IMR-90 (cell line): Measurements from ENCODE around the gene LARP1. TPM values are rescaled to one million over a fixed set of nuclear protein-coding genes. Genes with fewer than 3 reads are reported as not detected.
"Not testable (repeated sequence)": the region's sequence is repeated elsewhere in the genome, so short reads cannot be mapped to it uniquely, and the experiment has no call there.

Source experiments
- ATAC-seq: fragments of 200-7000 bp; cut with Tn5 transposase; 2 replicates; pipeline ENCODE4 v1.9.1; 2020; ENCODE audit warnings: low read depth, mild to moderate bottlenecking, moderate library complexity
- BruUV-seq: library from RNA; stranded (reverse); fragments of 400-500 nt; replicated peaks from 2 replicates; lab custom pipeline; 2021; lab: Mats Ljungman, UMichigan
- CTCF ChIA-PET: fragments of 300-600 bp; formaldehyde crosslinking; extraction: SDS; loops from one replicate; lab custom pipeline; 2021; ENCODE audit warnings: antibody characterized with exemption; lab: Yijun Ruan, JAX
- POLR2A ChIA-PET: fragments of 300-600 bp; sonication (Branson Sonifier 250); formaldehyde crosslinking; loops from one replicate; lab custom pipeline; 2022; ENCODE audit warnings: antibody characterized with exemption; ENCODE audit not compliant: unreplicated experiment; lab: Charles Lee
- DNase-seq: peaks from one replicate; pipeline ENCODE4 v3.0.0; 2013
- H2AFZ ChIP-seq: replicated peaks from 2 replicates; pipeline ENCODE3; 2013; ENCODE audit warnings: low read length, mild to moderate bottlenecking; ENCODE audit not compliant: poor library complexity
- H2AK5ac ChIP-seq: 2 replicates; pipeline ENCODE4 v1.6.1; 2013; ENCODE audit warnings: low read depth, low read length, inconsistent platforms
- H2AK9ac ChIP-seq: replicated peaks from 2 replicates; pipeline ENCODE3; 2013; ENCODE audit warnings: mild to moderate bottlenecking, low read depth, low read length, moderate library complexity; ENCODE audit not compliant: poor library complexity
- H2BK120ac ChIP-seq: 2 replicates; pipeline ENCODE4 v1.6.1; 2013; ENCODE audit warnings: low read depth, low read length, inconsistent platforms
- H2BK15ac ChIP-seq: 3 replicates; pipeline ENCODE4 v1.6.1; 2013; ENCODE audit warnings: low read depth, low read length, inconsistent platforms
- H2BK20ac ChIP-seq: 2 replicates; pipeline ENCODE4 v1.6.1; 2013; ENCODE audit warnings: low read depth, mild to moderate bottlenecking, inconsistent platforms, low read length, moderate library complexity
- H2BK5ac ChIP-seq: 2 replicates; pipeline ENCODE4 v1.6.1; 2013; ENCODE audit warnings: mild to moderate bottlenecking, low read depth, low read length, inconsistent platforms; ENCODE audit not compliant: poor library complexity, severe bottlenecking
- H3K14ac ChIP-seq: replicated peaks from 2 replicates; pipeline ENCODE4 v1.6.1; 2013; ENCODE audit warnings: low read depth, low read length, inconsistent platforms
- H3K18ac ChIP-seq: 2 replicates; pipeline ENCODE4 v1.6.1; 2013; ENCODE audit warnings: low read depth, low read length, control low read depth
- H3K23ac ChIP-seq: 2 replicates; pipeline ENCODE4 v1.6.1; 2013; ENCODE audit warnings: low read depth, low read length, inconsistent platforms
- H3K27ac ChIP-seq: 2 replicates; pipeline ENCODE4 v1.5.1; 2013; ENCODE audit warnings: mild to moderate bottlenecking, control low read depth, low read length; ENCODE audit not compliant: insufficient read depth
- H3K27me3 ChIP-seq: 2 replicates; pipeline ENCODE4 v1.6.1; 2013; ENCODE audit warnings: low read length; ENCODE audit not compliant: control insufficient read depth, insufficient read depth
- H3K36me3 ChIP-seq: 2 replicates; pipeline ENCODE4 v1.6.1; 2013; ENCODE audit warnings: low read length, mixed read lengths; ENCODE audit not compliant: control insufficient read depth, insufficient read depth
- H3K4ac ChIP-seq: 2 replicates; pipeline ENCODE4 v1.6.1; 2013; ENCODE audit warnings: low read depth, low read length, inconsistent platforms
- H3K4me1 ChIP-seq: 2 replicates; pipeline ENCODE4 v1.6.1; 2013; ENCODE audit warnings: low read length, mixed read lengths; ENCODE audit not compliant: control insufficient read depth, insufficient read depth
- H3K4me2 ChIP-seq: 2 replicates; pipeline ENCODE4 v1.6.1; 2013; ENCODE audit warnings: low read depth, mild to moderate bottlenecking, control low read depth, low read length, moderate library complexity
- H3K4me3 ChIP-seq: 2 replicates; pipeline ENCODE4 v1.5.1; 2013; ENCODE audit warnings: low read depth, mild to moderate bottlenecking, control low read depth, low read length, moderate library complexity; ENCODE audit not compliant: insufficient read depth
- H3K56ac ChIP-seq: 2 replicates; pipeline ENCODE4 v1.6.1; 2013; ENCODE audit warnings: low read length, inconsistent platforms; ENCODE audit not compliant: insufficient read depth; ENCODE audit errors: extremely low read depth
- H3K79me1 ChIP-seq, 2 experiments: 2 replicates each; pipeline ENCODE4 v1.6.1; 2013; ENCODE audit warnings: low read length in 2 of 2, inconsistent platforms in 1 of 2, low read depth in 1 of 2
- H3K9ac ChIP-seq: 2 replicates; pipeline ENCODE4 v1.6.1; 2013; ENCODE audit warnings: low read depth, low read length, control low read depth
- H3K9me1 ChIP-seq: 2 replicates; pipeline ENCODE4 v1.6.1; 2013; ENCODE audit warnings: low read length, inconsistent platforms; ENCODE audit not compliant: insufficient read depth
- H3K9me3 ChIP-seq: 2 replicates; pipeline ENCODE4 v1.6.1; 2013; ENCODE audit warnings: low read length; ENCODE audit not compliant: control insufficient read depth, insufficient read depth
- H4K20me1 ChIP-seq: 2 replicates; pipeline ENCODE4 v1.6.1; 2013; ENCODE audit warnings: low read length, inconsistent platforms; ENCODE audit not compliant: insufficient read depth
- H4K5ac ChIP-seq: 2 replicates; pipeline ENCODE4 v1.6.1; 2013; ENCODE audit warnings: mild to moderate bottlenecking, low read depth, low read length, control low read depth
- H4K8ac ChIP-seq, 2 experiments: 2 replicates each; pipeline ENCODE4 v1.6.1; 2013; ENCODE audit warnings: low read depth in 2 of 2, low read length in 2 of 2, control low read depth in 1 of 2, inconsistent platforms in 1 of 2
- H4K91ac ChIP-seq: 2 replicates; pipeline ENCODE4 v1.6.1; 2013; ENCODE audit warnings: low read depth, low read length, inconsistent platforms; ENCODE audit not compliant: insufficient read depth
- WGBS, 2 experiments: methylation state at CpG; one replicate each; pipeline versions ENCODE4 v1.1.5 to v1.1.7; 2013; ENCODE audit warnings: missing lambda C conversion rate in 2 of 2; ENCODE audit not compliant: insufficient read length in 1 of 2; ENCODE audit errors: extremely low coverage in 2 of 2; 5-methylcytosine and 5-hydroxymethylcytosine counted together
- dilution Hi-C: fragments of 300-500 bp; cut with HindIII; formaldehyde crosslinking; loops from one replicate; pipeline ENCODE4 v1.14.3; 2018; ENCODE audit warnings: low sequenced_read_pairs; ENCODE audit not compliant: unreplicated experiment
- in situ Hi-C: fragments of 300-500 bp; cut with MboI; formaldehyde crosslinking; loops from 3 replicates; pipeline ENCODE4 v1.14.3; 2019; ENCODE audit warnings: low sequenced_read_pairs, inconsistent platforms, mixed read lengths
- intact Hi-C: fragments of 100-400 bp; cut with micrococcal nuclease; formaldehyde crosslinking; loops from 2 replicates; pipeline ENCODE4 v1.10.0; 2022
- polyA plus RNA-seq, 3 experiments: library from polyadenylated mRNA; depleted of rRNA; stranded (reverse); fragments of >200 nt; gene quantifications; 2 replicates each; pipeline ENCODE4 v1.2.3, GENCODE V29; 2012; ENCODE audit warnings: low replicate concordance in 1 of 3
- total RNA-seq: library from RNA; depleted of rRNA; stranded (reverse); fragments of >200 nt; gene quantifications from 2 replicates; pipeline ENCODE4 v1.2.3, GENCODE V29; 2012

LARP1 gene
- total and polyA plus RNA-seq, 2 of the 4 experiments (the other 2 are of a cell fraction): 47.3 to 77.4 TPM

GRCh38 chr5:154832804-154833203 is 77.6 kb downstream of the LARP1 start:
- H3K4me2 ChIP-seq, ATAC-seq: not testable (repeated sequence)
- 100% methylated on average over 2 of the region's 3 CpGs; no CpG with 5 or more reads in 1 of the 2 experiments for WGBS, 2 experiments

More at GRCh38 chr5:154832804-154833203, 77.6 kb downstream of the LARP1 start:
- dilution Hi-C loops, DNase-seq, in situ Hi-C loops, H3K27ac ChIP-seq, H3K14ac ChIP-seq, H4K8ac ChIP-seq, H4K5ac ChIP-seq, H4K91ac ChIP-seq, H3K4ac ChIP-seq, H3K18ac ChIP-seq, POLR2A ChIA-PET, H3K23ac ChIP-seq, H3K9ac ChIP-seq, H2BK15ac ChIP-seq, H3K9me3 ChIP-seq, BruUV-seq, H2BK120ac ChIP-seq, CTCF ChIA-PET, H3K4me3 ChIP-seq, H2AFZ ChIP-seq, H3K79me1 ChIP-seq, intact Hi-C loops, H2BK20ac ChIP-seq, H2AK9ac ChIP-seq, H2BK5ac ChIP-seq, H4K20me1 ChIP-seq, H3K56ac ChIP-seq, H3K27me3 ChIP-seq, H2AK5ac ChIP-seq, H3K4me1 ChIP-seq: not testable (repeated sequence)
- peaks cover 12% of the 10 kb centered on the region for H3K9me1 ChIP-seq
- H3K36me3 ChIP-seq: peaks cover 30% of the 10 kb centered on the region
